T-helper 1 cell treated with Interleukin-12 subunit alpha and Interleukin-12 subunit beta and Interleukin-4 antibody, amounts not matched to agents 30 ng/mL and 1 ng/mL, for 36 hours (primary cell): ENCODE data around the gene LRRC36. TPM values are rescaled to one million over a fixed set of nuclear protein-coding genes. Genes with fewer than 3 reads are reported as not detected.
"Not testable (repeated sequence)": the region's sequence is repeated elsewhere in the genome, so short reads cannot be mapped to it uniquely, and the experiment has no call there.

Experiments
- intact Hi-C: fragments of 100-400 bp; cut with micrococcal nuclease; formaldehyde crosslinking; loops from one replicate; pipeline ENCODE4 v1.15.1; 2024
- total RNA-seq: library from RNA; stranded (reverse); gene quantifications from 2 replicates; pipeline ENCODE4 v1.2.3, GENCODE V29; 2022

The LRRC36 gene
- total RNA-seq, 1 donor from 2014 or later, result not detected

GRCh38 chr16:67399218-67399733, 72.7 kb downstream of the LRRC36 start:
- intact Hi-C loops, result loop anchor here (1.0 to 5.0 kb wide), 4 partner anchors 120 to 452 kb away; partner anchors contain the start of genes E2F4, EXOC3L1 and PLEKHG4

- intact Hi-C loops, result loop anchor here (1.0 to 5.0 kb wide), 4 partner anchors 121 to 453 kb away; partner anchors contain the start of genes E2F4, EXOC3L1 and PLEKHG4
Observed at GRCh38 chr16:67399749-67400704, 73.4 kb downstream of the LRRC36 start.

GRCh38 chr16:67400901-67401300, 74.3 kb downstream of the LRRC36 start:
- intact Hi-C loops, result no loop called here

GRCh38 chr16:67403976-67404555, 77.5 kb downstream of the LRRC36 start:
- intact Hi-C loops, result no loop called here

GRCh38 chr16:67404740-67405226, 78.2 kb downstream of the LRRC36 start:
- intact Hi-C loops, result no loop called here

GRCh38 chr16:67405336-67405735, 78.7 kb downstream of the LRRC36 start:
- intact Hi-C loops, result no loop called here

GRCh38 chr16:67406111-67406971, 79.7 kb downstream of the LRRC36 start:
- intact Hi-C loops, result no loop called here

GRCh38 chr16:67407176-67407787, 80.7 kb downstream of the LRRC36 start:
- intact Hi-C loops, result no loop called here

- intact Hi-C loops, result no loop called here
Observed at GRCh38 chr16:67407788-67408452, 81.3 kb downstream of the LRRC36 start.

- intact Hi-C loops, result no loop called here
Observed at GRCh38 chr16:67409631-67410030, 83.0 kb downstream of the LRRC36 start.

- intact Hi-C loops, result no loop called here
Observed at GRCh38 chr16:67411339-67411738, 84.7 kb downstream of the LRRC36 start.

- intact Hi-C loops, result no loop called here
Observed at GRCh38 chr16:67412294-67412693, 85.7 kb downstream of the LRRC36 start.

GRCh38 chr16:67413978-67414911, 87.6 kb downstream of the LRRC36 start:
- intact Hi-C loops, result no loop called here

GRCh38 chr16:67415421-67415820, 88.8 kb downstream of the LRRC36 start:
- intact Hi-C loops, result not testable (repeated sequence)

- intact Hi-C loops, result no loop called here
Observed at GRCh38 chr16:67415872-67416793, 89.5 kb downstream of the LRRC36 start, which contains the start of gene ZDHHC1. TSS of gene ZDHHC1 (minus strand) at chr16:67416477. CDS start at chr16:67407775, 8,702 bp downstream.

GRCh38 chr16:67417333-67418061, 90.9 kb downstream of the LRRC36 start:
- intact Hi-C loops, result no loop called here

- intact Hi-C loops, result no loop called here
Observed at GRCh38 chr16:67419502-67419901, 92.9 kb downstream of the LRRC36 start.
